ENCODE results near the gene HS1BP3.

Gene HS1BP3, protein sequence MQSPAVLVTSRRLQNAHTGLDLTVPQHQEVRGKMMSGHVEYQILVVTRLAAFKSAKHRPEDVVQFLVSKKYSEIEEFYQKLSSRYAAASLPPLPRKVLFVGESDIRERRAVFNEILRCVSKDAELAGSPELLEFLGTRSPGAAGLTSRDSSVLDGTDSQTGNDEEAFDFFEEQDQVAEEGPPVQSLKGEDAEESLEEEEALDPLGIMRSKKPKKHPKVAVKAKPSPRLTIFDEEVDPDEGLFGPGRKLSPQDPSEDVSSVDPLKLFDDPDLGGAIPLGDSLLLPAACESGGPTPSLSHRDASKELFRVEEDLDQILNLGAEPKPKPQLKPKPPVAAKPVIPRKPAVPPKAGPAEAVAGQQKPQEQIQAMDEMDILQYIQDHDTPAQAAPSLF

DNA sequence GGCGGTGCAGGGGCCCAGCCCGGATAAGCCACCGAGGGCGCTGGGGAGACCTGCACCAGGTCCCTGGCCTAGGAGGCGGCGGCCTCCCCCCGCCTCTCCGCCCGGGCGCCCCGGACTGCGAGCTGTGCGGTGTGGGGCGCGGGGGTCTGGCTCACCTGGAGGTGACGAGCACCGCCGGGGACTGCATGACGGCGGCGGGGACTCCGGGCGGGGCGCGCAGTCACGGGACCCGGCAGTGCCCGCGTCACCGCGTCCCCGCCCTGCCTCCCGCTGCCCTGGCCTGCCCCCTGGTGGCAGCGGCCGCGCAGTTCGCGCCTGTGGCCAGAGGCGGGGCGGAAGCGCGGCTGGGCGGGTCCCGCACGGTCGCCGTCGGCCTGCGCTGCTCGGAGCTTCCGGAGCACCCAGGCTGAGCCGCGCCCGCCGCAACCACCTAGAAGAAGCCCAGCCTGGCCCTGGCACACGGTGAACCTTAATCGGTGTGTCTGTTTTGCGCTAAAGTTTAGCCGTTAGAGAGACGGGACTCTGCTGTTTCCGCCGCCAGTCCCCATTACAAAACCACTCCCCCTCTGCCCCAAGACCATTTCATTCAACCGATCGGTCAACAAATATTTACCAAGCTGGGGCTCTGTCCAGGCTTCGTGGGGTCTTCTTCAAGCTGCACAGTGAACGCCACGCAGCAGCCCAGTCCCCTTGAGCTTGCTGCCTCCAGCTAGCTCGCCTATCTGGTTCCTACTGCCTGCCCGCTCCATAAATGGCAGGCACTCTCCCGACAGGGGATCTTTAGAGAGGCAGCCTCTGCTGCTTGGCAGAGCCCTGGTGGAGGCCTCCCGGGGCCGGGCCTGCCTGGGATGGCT, at the start of gene HS1BP3:
Gene HS1BP3, minus strand, starts transcription at position 222 of the 854 bp plus-strand sequence. Its CDS starts 35 bp downstream, at position 187.
- peak; percentile 57 for DNase-seq (ENCODE audit: low read depth)

DNA sequence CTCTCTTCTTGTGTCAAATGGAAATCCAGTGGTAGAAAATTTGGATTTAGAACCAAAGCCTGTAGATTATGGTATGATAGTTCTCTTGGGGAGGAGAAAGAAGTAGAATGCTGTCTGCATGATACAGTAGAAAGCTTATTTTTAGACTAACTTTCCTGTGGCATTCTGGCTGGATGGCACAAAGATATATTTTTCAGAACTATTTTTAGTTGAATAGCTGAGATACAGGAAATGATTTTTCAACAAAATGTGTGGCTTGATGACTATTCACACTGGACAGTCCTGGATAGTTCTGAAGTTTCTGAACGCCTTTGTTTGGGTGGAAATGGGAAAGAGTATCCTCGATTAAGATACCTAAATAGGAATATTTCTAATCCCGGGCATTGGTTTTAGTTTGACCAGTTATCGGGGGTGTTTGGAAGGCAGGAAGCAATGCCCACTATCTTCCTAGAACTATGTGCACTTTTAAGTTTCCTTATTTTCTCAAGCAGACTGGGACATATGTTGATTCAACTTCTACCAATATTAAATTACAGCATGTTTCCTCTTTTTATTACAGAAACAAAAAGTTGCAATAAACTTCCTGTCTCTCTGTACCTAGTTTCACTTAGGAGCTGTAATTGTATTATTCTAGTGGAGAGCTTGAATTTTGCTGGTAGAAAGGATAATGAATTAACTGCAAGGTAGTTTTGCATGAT, 48.2 kb upstream of the HS1BP3 start:
- no peak for DNase-seq (ENCODE audit: low read depth)

DNA sequence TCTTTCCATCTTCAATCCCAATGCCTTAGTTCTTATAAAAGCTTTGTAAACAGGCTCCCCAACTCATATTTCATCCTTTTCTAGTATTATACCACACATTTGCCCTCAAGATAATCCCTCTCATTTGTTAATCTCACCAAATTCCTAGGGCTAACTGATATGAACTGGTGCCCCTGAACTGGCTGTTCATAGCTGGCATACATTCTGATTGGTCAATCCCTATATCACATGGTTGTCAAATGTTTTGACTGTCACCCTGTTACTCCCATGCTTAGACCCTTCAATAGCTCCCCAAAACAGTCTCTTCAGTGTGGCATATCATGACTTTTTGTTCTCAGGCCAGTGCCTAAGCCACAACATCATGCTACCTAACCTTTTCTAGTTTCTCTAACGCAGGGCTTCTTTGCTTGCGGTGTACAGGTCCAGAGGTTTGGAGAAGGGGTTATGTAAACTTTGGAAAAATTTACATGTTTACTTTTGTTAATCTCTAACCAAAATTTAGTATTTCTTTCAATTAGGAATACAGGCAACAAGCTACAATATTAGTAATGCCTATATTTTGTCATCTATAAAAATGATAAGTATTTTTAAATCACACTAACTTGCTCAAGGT, 46.5 kb upstream of the HS1BP3 start:
- DNase-seq (ENCODE audit: low read depth), result no peak

DNA sequence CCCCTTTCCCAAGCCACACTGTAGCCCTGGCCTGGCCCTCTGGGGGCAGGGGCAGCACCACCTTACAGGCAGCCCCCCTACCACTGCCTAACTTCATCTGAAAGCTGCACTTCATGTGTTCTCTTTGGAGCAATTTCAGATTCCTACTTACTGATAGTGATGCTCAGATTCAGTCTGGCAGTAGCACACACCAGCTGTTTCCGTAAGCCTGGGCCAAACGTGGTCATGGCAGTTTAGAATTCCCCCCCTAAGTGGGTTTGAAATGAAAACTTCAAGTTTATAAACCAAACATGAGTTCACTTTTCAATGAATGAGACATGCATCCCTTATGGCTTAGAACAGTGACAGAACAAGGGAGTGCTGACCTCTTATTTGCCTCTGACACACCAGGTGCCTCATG, 45.5 kb upstream of the HS1BP3 start:
- DNase-seq (ENCODE audit: low read depth), result no peak

DNA sequence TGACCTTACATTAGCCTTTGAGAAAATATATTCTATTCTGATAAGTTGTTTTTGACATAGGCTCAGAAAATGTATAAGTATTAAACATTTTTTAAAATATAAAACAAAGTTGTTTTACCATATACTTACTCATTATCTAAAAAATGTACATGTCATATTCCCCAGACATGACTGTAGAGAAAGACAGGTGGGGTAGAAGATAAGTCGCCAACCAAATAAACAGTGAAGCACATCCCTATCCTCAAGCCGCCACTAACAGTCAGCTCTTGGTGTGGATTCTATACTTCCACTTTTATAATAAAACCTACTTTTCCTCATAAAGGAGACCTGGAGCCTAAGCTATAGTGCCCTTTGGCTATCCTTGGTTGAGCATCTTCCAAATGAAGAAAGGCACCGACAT, 42.4 kb upstream of the HS1BP3 start:
- no peak for DNase-seq (ENCODE audit: low read depth)

DNA sequence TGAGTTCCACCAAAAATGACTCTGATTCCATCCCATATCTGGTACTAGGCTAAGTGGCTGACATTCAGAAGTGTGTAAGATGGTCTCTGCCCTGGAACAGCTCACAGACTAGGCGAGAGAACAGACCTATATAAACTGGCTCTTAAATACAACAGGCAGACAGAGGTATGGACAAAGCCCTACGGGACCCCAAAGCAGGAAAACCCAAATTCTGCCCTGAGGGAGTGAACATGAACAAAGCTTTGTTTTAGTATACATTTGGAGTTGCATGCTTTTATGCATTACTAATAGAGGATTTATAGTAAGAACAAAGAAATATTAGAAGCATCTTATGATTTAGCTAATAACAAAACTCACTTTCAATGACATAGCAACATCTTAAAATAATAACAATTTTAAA, 41.2 kb upstream of the HS1BP3 start:
- no peak for DNase-seq (ENCODE audit: low read depth)

DNA sequence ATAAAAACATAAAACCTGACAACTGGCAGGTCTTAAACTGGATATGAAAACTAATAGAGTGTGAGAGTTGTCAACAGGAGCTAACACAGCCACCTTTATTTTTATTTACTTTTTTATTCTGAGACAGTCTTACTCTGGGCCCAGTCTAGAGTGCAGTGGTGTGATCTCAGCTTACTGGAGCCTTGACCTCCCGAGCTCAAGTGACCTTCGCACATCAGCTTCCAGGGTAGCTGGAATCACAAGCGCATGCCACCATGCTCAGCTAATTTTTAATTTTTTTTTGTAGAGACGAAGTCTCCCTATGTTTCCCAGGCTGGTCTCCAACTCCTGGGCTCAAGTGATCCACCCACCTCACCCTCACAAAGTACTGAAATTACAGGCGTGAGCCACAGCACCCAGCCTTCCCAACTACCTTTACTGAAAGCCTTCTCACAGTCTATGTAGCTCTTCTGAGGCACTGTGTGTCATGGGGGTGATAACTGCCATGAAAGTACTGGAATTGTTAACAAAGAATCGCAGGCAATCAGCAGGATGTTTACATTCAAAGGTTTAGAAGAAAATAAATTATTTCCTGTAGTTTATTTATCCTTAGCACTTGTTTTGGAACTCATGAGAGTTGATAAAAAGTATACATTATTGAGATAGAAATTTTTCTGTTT, 40.3 kb upstream of the HS1BP3 start:
- DNase-seq (ENCODE audit: low read depth), result no peak

DNA sequence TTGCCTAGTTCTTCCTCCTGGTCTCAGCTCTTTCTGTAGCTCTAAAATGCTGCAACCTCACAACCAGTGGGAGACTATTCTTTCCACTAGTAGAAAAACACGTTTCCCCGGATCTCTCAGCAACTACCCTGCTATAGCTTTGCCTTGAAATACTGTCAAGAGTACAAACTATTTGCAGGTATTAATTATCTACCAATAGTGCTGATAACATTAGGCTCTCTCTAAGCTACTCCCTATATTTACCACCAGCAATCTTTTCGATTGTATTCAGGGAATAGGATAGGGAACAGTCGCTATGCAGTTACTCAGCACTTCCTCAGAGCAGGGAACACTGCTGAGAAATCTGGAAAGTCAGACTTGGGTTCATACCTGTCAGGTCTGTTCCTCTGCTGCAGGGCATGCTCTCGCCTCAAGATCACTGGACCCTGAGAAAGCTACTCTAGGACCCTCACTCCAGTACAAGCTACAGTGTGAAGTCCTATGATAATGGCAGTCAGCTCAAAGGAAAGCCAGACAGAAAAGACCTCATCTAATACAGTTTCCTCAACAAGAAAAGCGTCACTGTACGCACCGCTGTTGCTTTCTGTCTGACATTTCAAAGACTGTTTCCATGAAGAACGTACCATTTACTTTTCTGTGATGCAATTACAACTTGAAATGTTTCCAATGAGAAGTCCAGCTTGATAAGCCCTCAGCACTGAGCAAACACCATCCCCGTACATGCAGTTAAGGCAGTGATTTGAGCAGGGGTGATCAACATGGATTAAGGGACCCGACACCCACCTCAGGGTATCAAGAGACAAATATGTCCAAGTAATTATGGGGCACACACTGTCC, 38.7 kb upstream of the HS1BP3 start:
- no peak for DNase-seq (ENCODE audit: low read depth)

DNA sequence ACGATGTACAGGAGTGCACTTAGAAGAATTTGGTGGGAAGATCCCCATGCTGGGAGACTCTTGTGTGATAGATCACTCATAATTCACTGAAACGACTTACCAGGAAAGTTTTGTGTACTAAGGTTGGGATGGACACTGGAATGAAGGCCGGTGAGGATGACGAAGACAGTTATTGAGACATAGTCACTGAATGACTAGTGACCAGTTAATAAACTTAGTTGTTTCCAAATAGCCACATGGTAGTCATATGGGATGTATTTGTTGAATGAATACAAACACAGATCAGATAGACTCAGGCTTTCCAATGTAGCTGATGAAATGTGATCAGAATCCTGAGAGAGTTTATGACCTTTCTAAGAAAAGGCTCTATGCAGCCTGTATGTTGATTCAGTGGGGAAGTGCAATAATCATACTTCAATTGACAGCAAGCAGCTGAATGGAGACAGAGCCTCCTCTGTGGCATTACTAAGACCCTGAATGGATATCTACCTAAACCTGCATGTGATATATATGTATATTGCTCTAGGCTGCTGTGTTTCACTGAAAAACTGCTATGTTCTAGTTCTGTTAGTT, 36.4 kb upstream of the HS1BP3 start:
- no peak for DNase-seq (ENCODE audit: low read depth)

DNA sequence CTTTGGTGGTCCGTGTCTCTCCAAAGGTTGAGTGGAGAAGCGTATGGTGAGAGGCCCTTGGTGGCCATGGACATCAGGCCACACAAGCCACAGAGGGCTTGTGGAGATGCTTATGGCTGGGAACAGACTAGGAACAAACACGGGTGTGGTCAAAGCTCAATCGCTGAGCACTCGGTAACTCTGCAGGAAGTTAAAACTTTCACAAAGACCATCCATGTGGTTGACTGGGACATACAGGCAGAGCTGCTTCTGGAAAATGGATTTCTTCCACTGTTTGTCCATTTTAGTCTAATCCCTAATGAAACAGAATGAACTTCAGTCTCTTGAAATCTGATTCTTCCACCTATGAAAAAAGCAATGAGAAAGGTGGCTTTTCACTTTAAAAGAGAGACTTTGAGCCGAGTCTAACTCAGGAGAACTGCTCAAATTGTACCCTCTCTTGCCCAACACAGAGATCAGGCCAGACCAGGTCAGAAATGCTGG, 33.7 kb upstream of the HS1BP3 start:
- DNase-seq (ENCODE audit: low read depth), result no peak

DNA sequence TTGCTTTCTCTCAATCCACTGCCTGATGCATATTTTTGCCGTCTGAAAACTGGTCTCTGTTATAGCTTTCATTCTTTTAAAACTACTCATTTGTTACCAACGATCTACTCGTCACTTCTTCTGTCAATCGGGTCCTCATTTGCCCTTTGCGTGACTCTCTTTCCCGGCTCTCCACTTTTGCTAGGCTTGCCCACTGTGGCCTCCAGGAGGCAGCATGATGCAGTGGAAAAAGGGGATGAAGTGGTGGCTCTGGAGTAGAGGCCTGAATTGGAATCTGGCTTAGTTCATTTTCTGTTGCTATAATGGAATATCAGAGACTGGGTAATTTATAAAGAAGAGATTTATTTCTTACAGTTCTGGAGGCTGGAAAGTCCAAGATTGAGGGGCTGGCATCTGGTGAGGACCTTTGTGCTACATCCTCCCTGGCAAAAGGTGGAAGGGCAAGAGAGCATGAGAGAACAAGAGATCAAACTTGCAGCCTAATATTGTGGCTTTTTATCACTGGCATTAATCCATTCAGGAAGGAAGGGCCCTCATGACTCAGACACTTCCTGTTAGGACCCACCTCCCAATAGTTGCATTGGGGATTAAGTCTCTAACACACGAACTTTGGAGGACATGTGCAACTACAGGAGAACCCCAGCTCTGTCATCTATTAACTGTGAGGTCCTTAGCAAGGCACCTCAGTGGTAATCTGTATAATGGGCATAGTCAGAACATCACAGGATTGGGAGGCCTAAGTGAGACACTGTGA, 31.4 kb upstream of the HS1BP3 start:
- DNase-seq (ENCODE audit: low read depth), result no peak

DNA sequence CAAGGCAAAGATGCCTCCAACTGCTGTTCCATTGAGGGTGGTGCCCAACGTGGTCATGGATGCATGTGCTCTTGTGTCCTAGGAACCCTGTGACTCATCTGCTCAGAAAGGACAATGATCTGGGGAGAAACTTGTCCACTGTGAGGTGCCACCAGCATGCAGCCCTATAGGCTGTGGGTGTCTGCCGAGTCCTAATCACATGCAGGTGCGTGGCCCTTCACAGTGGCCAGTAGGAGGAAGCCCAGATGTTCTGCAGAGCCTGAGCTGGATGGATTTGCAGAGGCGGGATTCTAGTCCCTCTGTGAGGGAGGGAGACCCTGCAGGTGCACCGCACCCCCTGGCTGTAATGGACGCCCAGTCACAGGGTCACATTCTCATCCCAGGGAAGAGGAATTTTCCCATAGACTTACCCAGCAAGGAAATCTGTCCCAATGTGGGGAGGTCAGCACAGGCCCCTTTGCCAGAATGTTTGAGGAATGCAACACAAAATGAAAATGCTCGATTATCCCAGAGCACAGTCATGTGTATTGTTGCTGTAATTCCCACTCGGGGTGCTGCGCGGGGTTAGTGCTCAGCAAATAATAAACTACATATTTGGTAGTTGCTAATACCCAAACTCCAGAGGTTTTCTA, 30.0 kb upstream of the HS1BP3 start:
- no peak for DNase-seq (ENCODE audit: low read depth)

DNA sequence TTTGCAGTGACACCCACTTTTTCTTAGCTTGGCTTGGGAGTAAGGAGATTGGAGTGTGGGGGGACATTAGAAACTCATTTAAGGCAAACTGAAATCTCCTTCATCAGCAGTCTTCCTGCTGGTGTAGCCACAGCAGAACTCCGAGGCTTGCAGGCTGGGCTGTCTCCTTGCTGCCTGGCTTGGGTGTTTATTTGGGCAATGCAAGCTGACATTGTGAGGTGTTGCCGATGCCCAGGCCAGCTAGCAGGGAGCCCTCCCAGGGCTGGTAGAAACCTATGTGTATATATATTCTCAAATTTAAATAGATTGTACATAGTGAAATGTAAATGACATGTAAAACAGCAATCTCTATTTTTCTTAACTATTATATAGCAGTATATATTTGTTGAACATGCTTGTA, 27.9 kb upstream of the HS1BP3 start:
- DNase-seq (ENCODE audit: low read depth), result no peak

DNA sequence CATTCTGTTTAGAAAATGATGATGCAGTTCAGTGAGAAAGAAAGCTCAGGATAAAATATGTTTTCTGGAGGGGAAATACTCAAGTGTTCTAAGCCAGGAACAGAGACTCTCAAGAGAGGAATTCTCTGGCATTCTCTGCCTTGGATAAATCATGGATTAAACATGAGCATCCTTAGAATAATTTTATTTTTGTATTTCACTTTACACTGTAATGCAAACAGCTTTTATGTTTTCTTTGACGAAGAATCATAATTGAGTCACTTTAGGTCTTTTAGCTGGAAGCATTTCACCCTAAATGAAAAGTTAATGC, 27.1 kb upstream of the HS1BP3 start:
- DNase-seq (ENCODE audit: low read depth), result no peak

DNA sequence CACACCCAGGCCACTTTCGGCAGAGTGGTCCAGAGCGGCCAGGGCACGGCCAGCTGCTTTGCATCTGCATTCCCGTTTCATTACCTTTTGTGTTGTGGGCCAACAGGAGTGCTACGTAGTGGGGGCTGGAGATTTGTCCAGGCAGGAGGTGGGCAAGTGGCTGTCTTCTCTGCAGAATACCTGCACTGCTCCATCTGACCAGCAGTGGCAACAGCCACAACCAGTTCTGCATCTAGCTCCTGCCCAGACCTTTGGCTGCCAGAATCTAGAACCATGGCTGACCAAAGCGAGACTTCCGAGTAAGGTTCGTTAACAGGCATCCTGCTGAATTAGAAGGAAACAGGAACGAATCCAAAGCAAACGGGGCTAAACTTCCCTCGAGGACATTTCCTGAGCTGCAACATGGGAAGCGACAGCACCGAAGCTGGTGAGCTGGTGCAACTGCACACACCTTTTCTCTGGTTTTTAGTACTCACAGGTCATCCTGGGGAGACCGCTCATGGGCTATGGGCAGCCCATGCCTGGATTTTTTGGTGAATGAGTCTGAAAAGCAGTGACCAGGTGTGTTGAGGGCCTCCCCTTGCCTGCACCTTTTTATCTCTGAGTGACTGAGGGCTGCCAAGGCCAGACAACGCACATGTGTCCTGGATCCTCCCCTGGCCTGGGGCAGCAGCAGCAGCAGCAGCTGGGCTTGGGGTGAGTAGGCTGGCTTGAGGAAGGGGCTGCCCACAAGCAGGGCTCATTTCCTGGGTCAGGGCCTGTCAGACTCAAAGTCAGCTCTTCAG, 26.6 kb upstream of the HS1BP3 start:
- DNase-seq (ENCODE audit: low read depth), result no peak

DNA sequence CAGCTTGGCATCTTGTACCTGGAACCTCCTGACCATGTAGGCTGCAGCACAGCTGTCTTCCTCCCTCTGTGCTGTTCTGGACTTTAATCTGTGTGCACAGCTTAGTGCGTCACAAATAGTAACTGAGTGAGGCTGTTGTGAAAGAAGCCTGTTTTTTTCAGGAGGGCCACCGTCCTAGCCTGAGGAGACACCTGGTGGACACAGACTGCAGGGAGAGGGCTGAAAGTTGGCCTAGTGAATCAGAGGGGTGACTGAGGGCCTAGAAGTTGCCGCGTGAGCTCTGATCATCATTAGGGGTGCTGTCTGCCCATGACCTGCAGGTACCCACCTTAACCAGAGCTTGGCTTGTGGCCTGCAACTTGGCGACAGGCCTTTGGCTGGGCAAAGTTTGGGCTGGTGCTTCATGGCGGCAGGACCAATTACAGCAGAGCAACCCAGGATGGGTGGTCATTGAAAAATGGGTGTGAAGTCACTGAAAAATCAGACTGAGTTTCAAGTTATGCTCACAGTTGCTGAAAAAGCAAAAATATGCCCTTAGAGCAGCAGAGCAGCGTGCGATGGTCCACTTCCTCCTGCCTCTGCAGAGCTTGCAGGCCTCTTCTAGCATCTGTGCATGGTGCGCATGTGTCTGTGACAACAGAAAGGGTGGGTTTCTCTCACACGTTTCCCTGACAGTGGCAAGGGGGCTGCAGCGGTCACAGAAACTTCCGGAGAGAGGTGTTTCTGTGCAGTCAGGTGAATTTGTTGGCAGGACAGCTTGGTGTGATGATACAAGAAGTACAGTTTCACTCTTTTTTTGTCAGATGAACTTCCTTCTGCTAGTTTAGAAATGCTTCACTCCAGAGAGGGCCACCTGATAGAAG, 25.7 kb upstream of the HS1BP3 start:
- DNase-seq (ENCODE audit: low read depth), result no peak

DNA sequence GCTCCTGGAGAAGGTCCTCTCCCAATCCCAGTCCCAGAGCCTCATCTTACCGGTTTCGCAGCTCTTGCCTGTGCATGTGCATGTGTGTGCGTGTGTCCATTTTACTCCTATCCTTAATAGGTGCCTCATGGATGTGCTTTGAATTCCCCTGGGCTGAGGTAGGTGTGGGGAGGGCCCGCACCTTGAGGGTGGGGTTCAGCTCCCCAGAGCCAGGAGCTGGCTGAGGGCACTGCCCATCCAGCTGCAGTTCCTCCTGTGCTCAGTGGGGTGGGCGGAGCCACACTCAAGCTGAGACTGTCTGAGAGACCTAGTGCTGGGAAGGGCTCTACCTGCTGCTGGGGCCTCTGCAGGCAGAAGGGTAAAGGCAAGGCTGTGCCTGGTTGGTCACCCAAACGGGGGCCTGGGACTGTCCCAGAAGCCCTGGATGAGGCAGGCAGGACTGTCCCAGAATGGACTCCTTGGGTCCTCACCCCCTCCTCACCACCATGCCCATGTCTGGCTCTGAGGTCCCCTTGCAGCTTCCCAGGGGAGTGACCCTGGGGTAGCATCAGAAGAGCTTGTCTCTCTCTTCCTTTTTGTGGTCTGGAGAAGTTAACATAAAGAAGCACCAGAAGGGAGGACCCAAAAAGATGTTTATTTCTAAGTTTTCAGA, 24.9 kb upstream of the HS1BP3 start:
- no peak for DNase-seq (ENCODE audit: low read depth)

Data from stromal cell of bone marrow (primary cell).